Activated CD8-positive, alpha-beta memory T cell treated with anti-CD3 and anti-CD28 coated beads, Interleukin-2, amount 50 U/mL, for 1 hour (primary cell): Measurements from ENCODE around the gene ZDHHC14.

Source experiments
- DNase-seq: peaks from one replicate; pipeline ENCODE4 v3.0.0-alpha.2; 2020; ENCODE audit errors: extremely low read depth

ZDHHC14 gene

GRCh38 chr6:157647261-157647915 is 266.4 kb downstream of the ZDHHC14 start:
- DNase-seq, result no peak

GRCh38 chr6:157648561-157648960 is 267.6 kb downstream of the ZDHHC14 start:
- no peak for DNase-seq

- no peak for DNase-seq
These were observed 268.6 kb downstream of the ZDHHC14 start for GRCh38 chr6:157649311-157650260.

GRCh38 chr6:157650261-157650640 is 269.3 kb downstream of the ZDHHC14 start:
- no peak for DNase-seq

- no peak for DNase-seq
These were observed 269.8 kb downstream of the ZDHHC14 start for GRCh38 chr6:157650801-157651200.

- DNase-seq, result no peak
These were observed 270.9 kb downstream of the ZDHHC14 start for GRCh38 chr6:157651731-157652490.

GRCh38 chr6:157652601-157653363 is 271.8 kb downstream of the ZDHHC14 start:
- DNase-seq, result no peak

- no peak for DNase-seq
These were observed 272.5 kb downstream of the ZDHHC14 start for GRCh38 chr6:157653521-157653920.

GRCh38 chr6:157655139-157655538 is 274.1 kb downstream of the ZDHHC14 start:
- no peak for DNase-seq

GRCh38 chr6:157656437-157656997 is 275.5 kb downstream of the ZDHHC14 start:
- no peak for DNase-seq

GRCh38 chr6:157657754-157658153 is 276.8 kb downstream of the ZDHHC14 start:
- DNase-seq, result no peak

- DNase-seq, result no peak
These were observed 277.3 kb downstream of the ZDHHC14 start for GRCh38 chr6:157658301-157658700.

GRCh38 chr6:157659536-157660271 is 278.7 kb downstream of the ZDHHC14 start:
- no peak for DNase-seq

GRCh38 chr6:157660414-157660813 is 279.4 kb downstream of the ZDHHC14 start:
- no peak for DNase-seq

GRCh38 chr6:157661652-157662051 is 280.7 kb downstream of the ZDHHC14 start:
- DNase-seq, result no peak

- no peak for DNase-seq
These were observed 282.3 kb downstream of the ZDHHC14 start for GRCh38 chr6:157663261-157663660.

GRCh38 chr6:157665180-157665579 is 284.2 kb downstream of the ZDHHC14 start:
- no peak for DNase-seq

- DNase-seq, result no peak
These were observed 285.7 kb downstream of the ZDHHC14 start for GRCh38 chr6:157666729-157667128.

GRCh38 chr6:157667211-157668008 is 286.4 kb downstream of the ZDHHC14 start:
- DNase-seq, result peak; percentile 19

GRCh38 chr6:157668009-157668401 is 287.0 kb downstream of the ZDHHC14 start:
- DNase-seq, result no peak
